GM21381 (cell line): ENCODE measurements around the gene PDHX.
"Not testable (repeated sequence)": the region's sequence is repeated elsewhere in the genome, so short reads cannot be mapped to it uniquely, and the experiment has no call there.

ENCODE experiments used
- ATAC-seq: cut with Tn5 transposase; IDR thresholded peaks from one replicate; pipeline ENCODE4 v1.9.1; 2021; ENCODE audit warnings: mild to moderate bottlenecking, moderate library complexity; ENCODE audit not compliant: unreplicated experiment

PDHX gene

GRCh38 chr11:34916015-34916842 is at the start of gene PDHX, which contains the start of gene APIP:
TSS of gene PDHX (plus strand) at chr11:34916618. CDS start at chr11:34916656, 38 bp downstream.
TSS of gene APIP (minus strand) at chr11:34916379. CDS start at chr11:34916284, 95 bp downstream.
- ATAC-seq, result peak; percentile 93

GRCh38 chr11:34869425-34869824 is 47.0 kb upstream of the PDHX start:
- ATAC-seq, result no peak

- no peak for ATAC-seq
Observed at GRCh38 chr11:34870548-34871196, 45.7 kb upstream of the PDHX start.

- no peak for ATAC-seq
Observed at GRCh38 chr11:34874202-34874601, 42.2 kb upstream of the PDHX start.

GRCh38 chr11:34877375-34877975 is 38.9 kb upstream of the PDHX start:
- ATAC-seq, result no peak

- no peak for ATAC-seq
Observed at GRCh38 chr11:34881900-34882299, 34.5 kb upstream of the PDHX start.

- ATAC-seq, result no peak
Observed at GRCh38 chr11:34886609-34887008, 29.8 kb upstream of the PDHX start.

GRCh38 chr11:34887260-34887659 is 29.2 kb upstream of the PDHX start:
- ATAC-seq, result no peak

GRCh38 chr11:34890089-34890488 is 26.3 kb upstream of the PDHX start:
- ATAC-seq, result no peak

- ATAC-seq, result no peak
Observed at GRCh38 chr11:34890812-34891211, 25.6 kb upstream of the PDHX start.

GRCh38 chr11:34891611-34892010 is 24.8 kb upstream of the PDHX start:
- no peak for ATAC-seq

- ATAC-seq, result no peak
Observed at GRCh38 chr11:34893416-34893815, 23.0 kb upstream of the PDHX start.

- ATAC-seq, result not testable (repeated sequence)
Observed at GRCh38 chr11:34896191-34896590, 20.2 kb upstream of the PDHX start.

GRCh38 chr11:34897171-34897870 is 19.1 kb upstream of the PDHX start:
- no peak for ATAC-seq

- ATAC-seq, result no peak
Observed at GRCh38 chr11:34898474-34898873, 17.9 kb upstream of the PDHX start.

GRCh38 chr11:34899633-34900016 is 16.8 kb upstream of the PDHX start:
- ATAC-seq, result no peak

GRCh38 chr11:34904421-34904955 is 11.9 kb upstream of the PDHX start:
- ATAC-seq, result no peak

GRCh38 chr11:34905666-34906065 is 10.8 kb upstream of the PDHX start:
- no peak for ATAC-seq

- ATAC-seq, result no peak
Observed at GRCh38 chr11:34907934-34908593, 8.4 kb upstream of the PDHX start.

- no peak for ATAC-seq
Observed at GRCh38 chr11:34909415-34909814, 7.0 kb upstream of the PDHX start.
